Loucy (cell line): Measurements from ENCODE around the gene OSBPL1A.

Experiments used
- H2AFZ ChIP-seq: fragments of 200-600 bp; sonication (generic); 2 replicates; pipeline ENCODE4 v1.6.0; 2016; ENCODE audit warnings: antibody characterized with exemption, mild to moderate bottlenecking, low read length, moderate library complexity
- H3F3A ChIP-seq: fragments of 200-600 bp; 2 replicates; pipeline ENCODE4 v1.6.0; 2016; ENCODE audit warnings: antibody characterized with exemption, low read depth, mild to moderate bottlenecking
- H3K27me3 ChIP-seq: fragments of 200-600 bp; sonication (generic); 2 replicates; pipeline ENCODE4 v1.6.1; 2014; ENCODE audit warnings: low read length, mild to moderate bottlenecking; ENCODE audit not compliant: insufficient read depth, poor library complexity, severe bottlenecking
- H3K36me3 ChIP-seq: fragments of 200-600 bp; sonication (generic); 2 replicates; pipeline ENCODE4 v1.6.1; 2016; ENCODE audit warnings: low read length; ENCODE audit not compliant: insufficient read depth
- H3K4me1 ChIP-seq: fragments of 200-600 bp; sonication (generic); 2 replicates; pipeline ENCODE4 v1.5.1; 2014; ENCODE audit warnings: low read length, mild to moderate bottlenecking; ENCODE audit not compliant: insufficient read depth, poor library complexity, severe bottlenecking
- H3K4me2 ChIP-seq: fragments of 200-600 bp; sonication (generic); 2 replicates; pipeline ENCODE4 v1.6.0; 2014; ENCODE audit warnings: antibody characterized with exemption, low read length, low read depth, mild to moderate bottlenecking; ENCODE audit not compliant: poor library complexity, severe bottlenecking
- H3K4me3 ChIP-seq: fragments of 200-600 bp; sonication (generic); 2 replicates; pipeline ENCODE4 v1.5.1; 2014; ENCODE audit warnings: low read length, mild to moderate bottlenecking, mixed read lengths; ENCODE audit not compliant: poor library complexity, severe bottlenecking
- H3K79me2 ChIP-seq: fragments of 200-600 bp; sonication (generic); 2 replicates; pipeline ENCODE4 v1.6.1; 2014; ENCODE audit warnings: low read length; ENCODE audit not compliant: insufficient read depth
- H3K9ac ChIP-seq: fragments of 200-600 bp; sonication (generic); 2 replicates; pipeline ENCODE4 v1.6.0; 2014; ENCODE audit warnings: mild to moderate bottlenecking, low read depth, low read length, moderate library complexity; ENCODE audit not compliant: poor library complexity, severe bottlenecking
- H3K9me2 ChIP-seq: fragments of 200-600 bp; sonication (generic); replicated peaks from 2 replicates; pipeline ENCODE4 v1.6.1; 2016; ENCODE audit warnings: low read depth, low read length, mixed read lengths
- H3K9me3 ChIP-seq: fragments of 200-600 bp; sonication (generic); 2 replicates; pipeline ENCODE4 v1.6.1; 2014; ENCODE audit warnings: mild to moderate bottlenecking, antibody characterized with exemption, low read length, low read depth; ENCODE audit not compliant: insufficient read depth
- H4K20me1 ChIP-seq: fragments of 200-600 bp; sonication (generic); 2 replicates; pipeline ENCODE4 v1.6.0; 2014; ENCODE audit warnings: antibody characterized with exemption, low read length, mild to moderate bottlenecking; ENCODE audit not compliant: insufficient read depth, poor library complexity, severe bottlenecking
- CTCF ChIP-seq: fragments of 200-600 bp; sonication (generic); conservative IDR thresholded peaks from 2 replicates; pipeline ENCODE4 v1.5.1; 2014; ENCODE audit warnings: mild to moderate bottlenecking, antibody characterized with exemption, low read length
- EZH2phosphoT487 ChIP-seq: fragments of 200-600 bp; IDR thresholded peaks from 2 replicates; pipeline ENCODE4 v1.6.1; 2018; ENCODE audit warnings: antibody characterized with exemption, mild to moderate bottlenecking, moderate library complexity, borderline replicate concordance

Gene OSBPL1A

GRCh38 chr18:24230766-24231165, 166.9 kb downstream of the OSBPL1A start:
- H3K79me2 ChIP-seq: no peaks in the 10 kb centered on the region
- H3K36me3 ChIP-seq: no peaks in the 10 kb centered on the region
- H2AFZ ChIP-seq: no peak overlapping the region
- TF ChIP-seq CTCF (no peak), EZH2phosphoT487 (no peak)
- H3K4me3 ChIP-seq: no peak overlapping the region
- H3K9me3 ChIP-seq: no peaks in the 10 kb centered on the region
- H4K20me1 ChIP-seq: no peaks in the 10 kb centered on the region
- H3F3A ChIP-seq: no peaks in the 10 kb centered on the region
- H3K4me2 ChIP-seq: no peak overlapping the region
- H3K9me2 ChIP-seq: no peaks in the 10 kb centered on the region
- no peaks in the 10 kb centered on the region for H3K4me1 ChIP-seq
- no peaks in the 10 kb centered on the region for H3K27me3 ChIP-seq
- H3K9ac ChIP-seq: no peak overlapping the region

- Histone ChIP-seq H3K4me2 (no peak overlapping the region), H3K79me2 (no peaks in the 10 kb centered on the region), H3K27me3 (no peaks in the 10 kb centered on the region), H3K9me3 (no peaks in the 10 kb centered on the region), H3K4me3 (no peak overlapping the region), H2AFZ (no peak overlapping the region), H3K9me2 (no peaks in the 10 kb centered on the region), H3K36me3 (no peaks in the 10 kb centered on the region), H4K20me1 (no peaks in the 10 kb centered on the region), H3K4me1 (no peaks in the 10 kb centered on the region), H3K9ac (no peak overlapping the region), H3F3A (no peaks in the 10 kb centered on the region)
- TF ChIP-seq CTCF (no peak), EZH2phosphoT487 (no peak)
These were observed 169.0 kb downstream of the OSBPL1A start for GRCh38 chr18:24228667-24229041.

- H3K4me3 ChIP-seq: no peak overlapping the region
- no peak overlapping the region for H3K4me2 ChIP-seq
These were observed 169.5 kb downstream of the OSBPL1A start for GRCh38 chr18:24227977-24228666.

More at GRCh38 chr18:24227977-24228666, 169.5 kb downstream of the OSBPL1A start:
- H3K4me1 ChIP-seq: no peaks in the 10 kb centered on the region
- H4K20me1 ChIP-seq: no peaks in the 10 kb centered on the region
- H3K36me3 ChIP-seq: no peaks in the 10 kb centered on the region
- no peaks in the 10 kb centered on the region for H3F3A ChIP-seq
- H3K9ac ChIP-seq: no peak overlapping the region
- H3K9me3 ChIP-seq: no peaks in the 10 kb centered on the region
- H3K79me2 ChIP-seq: no peaks in the 10 kb centered on the region
- TF ChIP-seq CTCF (no peak), EZH2phosphoT487 (no peak)
- no peaks in the 10 kb centered on the region for H3K27me3 ChIP-seq
- H3K9me2 ChIP-seq: no peaks in the 10 kb centered on the region
- no peak overlapping the region for H2AFZ ChIP-seq
